GM18870 (cell line): ENCODE data around the gene MERTK.
"Not testable (repeated sequence)": the region's sequence is repeated elsewhere in the genome, so short reads cannot be mapped to it uniquely, and the experiment has no call there.

Source experiments
- ATAC-seq: cut with Tn5 transposase; IDR thresholded peaks from one replicate; pipeline ENCODE4 v1.9.1; 2021; ENCODE audit warnings: moderate library complexity; ENCODE audit not compliant: unreplicated experiment

MERTK gene

DNA sequence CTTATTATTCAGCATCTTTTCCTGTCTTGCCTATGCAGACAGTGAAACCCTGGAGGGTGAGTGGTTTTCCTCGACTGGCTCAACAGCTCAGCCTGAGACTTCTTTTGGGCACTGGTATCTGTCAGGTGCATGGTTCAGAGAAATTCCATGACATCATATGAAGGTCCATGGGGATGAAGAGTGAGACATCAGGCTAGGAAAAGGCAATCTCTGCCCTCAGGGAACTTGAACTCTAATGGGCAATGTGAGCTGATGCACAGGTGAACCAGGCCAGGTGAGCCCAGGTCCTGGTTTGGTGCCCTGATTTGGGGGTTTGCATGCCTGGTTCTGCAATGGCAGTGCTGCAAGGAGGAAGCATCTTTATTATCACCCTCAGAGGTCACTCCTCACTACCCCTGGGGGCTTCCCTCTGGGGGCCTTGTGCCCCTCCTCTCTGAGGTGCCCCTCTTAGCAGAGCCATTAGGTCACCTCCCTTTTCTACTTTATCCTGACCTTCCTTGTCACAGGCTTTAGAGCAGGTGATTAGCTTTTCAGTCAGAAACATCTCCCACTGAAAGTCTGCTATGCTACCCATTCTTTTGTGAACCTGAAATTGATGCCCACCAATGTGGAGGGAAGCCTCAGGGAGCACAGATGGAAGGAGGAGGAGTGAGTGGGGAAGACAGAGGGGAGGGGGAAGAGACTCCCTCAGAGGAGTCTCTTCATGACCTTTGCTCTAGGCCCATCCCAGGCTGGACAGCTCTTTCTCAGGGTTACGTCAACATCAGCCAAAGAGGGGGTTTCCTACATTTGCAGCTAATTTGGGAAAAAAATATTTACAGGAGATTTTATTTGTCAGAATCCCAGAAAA is 47.3 kb downstream of the MERTK start:
- no peak for ATAC-seq

GRCh38 chr2:111946294-111947114 is 48.1 kb downstream of the MERTK start:
- no peak for ATAC-seq

DNA sequence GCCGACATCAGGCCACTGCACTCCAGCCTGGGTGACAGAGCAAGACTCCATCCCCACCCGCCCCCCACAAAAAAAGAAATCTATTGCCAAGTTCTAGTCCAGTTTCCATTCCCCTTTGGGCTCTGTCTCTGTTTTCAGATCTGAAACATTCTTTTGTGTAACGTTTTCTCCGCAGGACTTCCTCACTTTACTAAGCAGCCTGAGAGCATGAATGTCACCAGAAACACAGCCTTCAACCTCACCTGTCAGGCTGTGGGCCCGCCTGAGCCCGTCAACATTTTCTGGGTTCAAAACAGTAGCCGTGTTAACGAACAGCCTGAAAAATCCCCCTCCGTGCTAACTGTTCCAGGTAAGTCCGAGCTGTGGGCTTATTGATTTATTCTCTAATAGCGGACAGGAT is 48.8 kb downstream of the MERTK start:
- ATAC-seq = no peak

DNA sequence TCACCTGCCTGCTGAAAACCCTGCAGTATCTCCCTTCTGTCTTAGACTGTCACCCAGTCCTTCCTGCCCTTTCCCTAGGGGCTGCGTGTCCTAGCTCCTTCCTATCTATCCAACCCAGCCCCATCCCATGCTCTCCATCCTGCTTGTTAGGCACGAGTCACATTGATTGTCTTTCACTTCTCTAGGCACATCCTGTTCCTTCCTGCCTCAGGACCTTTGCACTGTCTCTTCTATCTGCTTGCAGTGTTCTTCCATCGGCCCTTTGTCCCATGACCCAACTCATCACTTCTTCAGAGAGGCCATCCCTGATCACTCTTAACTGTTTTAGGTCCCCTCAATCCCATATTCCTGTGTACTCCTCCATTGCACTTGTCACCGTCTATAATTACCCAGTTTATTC is 50.4 kb downstream of the MERTK start:
- ATAC-seq = no peak

DNA sequence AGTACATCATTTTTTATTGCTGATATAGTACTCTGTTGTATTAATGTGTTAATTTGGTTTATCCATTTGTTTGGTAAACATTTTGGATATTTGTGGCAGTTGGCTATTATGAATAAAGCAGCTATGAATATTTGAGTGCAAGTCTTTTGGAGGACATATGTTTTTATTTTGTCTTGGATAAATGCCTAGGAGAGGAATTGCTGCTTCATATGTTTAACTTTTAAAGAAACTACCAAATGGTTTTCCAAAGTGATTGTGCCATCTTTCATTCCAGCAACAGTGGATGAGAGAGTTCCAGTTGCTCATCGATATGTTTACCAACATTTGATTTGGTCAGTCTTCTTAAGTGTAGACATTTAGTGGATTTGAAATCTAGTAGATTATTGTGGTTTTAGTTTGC is 51.8 kb downstream of the MERTK start:
- no peak for ATAC-seq

GRCh38 chr2:111951486-111951885 is 53.1 kb downstream of the MERTK start:
- no peak for ATAC-seq

DNA sequence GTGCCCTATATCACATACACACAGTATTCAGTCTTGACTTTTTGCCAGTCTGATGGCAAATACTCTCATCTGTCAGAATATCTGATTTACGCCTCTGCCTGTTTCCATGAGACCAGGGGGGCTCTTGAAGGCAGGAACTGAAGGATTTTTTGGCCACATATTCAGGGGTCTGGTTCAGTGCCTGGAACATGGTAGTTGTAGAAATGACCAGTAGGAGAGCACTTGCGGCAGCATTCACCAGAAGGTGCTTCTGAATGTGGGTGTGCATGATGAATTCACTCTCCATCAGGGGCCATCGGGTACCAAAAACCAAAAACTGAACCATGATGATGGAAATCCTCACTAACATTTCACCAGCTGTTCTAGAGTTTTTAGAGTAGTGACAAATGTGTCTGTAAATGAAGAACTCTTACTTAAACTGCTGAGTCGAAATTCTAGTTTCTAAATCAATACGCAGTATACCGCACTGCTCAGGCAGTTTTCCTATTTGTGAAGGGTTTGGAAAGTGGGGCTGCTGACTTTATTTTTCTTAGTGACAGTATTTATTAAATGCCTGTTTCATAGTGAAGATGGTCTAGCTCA is 54.6 kb downstream of the MERTK start:
- no peak for ATAC-seq

DNA sequence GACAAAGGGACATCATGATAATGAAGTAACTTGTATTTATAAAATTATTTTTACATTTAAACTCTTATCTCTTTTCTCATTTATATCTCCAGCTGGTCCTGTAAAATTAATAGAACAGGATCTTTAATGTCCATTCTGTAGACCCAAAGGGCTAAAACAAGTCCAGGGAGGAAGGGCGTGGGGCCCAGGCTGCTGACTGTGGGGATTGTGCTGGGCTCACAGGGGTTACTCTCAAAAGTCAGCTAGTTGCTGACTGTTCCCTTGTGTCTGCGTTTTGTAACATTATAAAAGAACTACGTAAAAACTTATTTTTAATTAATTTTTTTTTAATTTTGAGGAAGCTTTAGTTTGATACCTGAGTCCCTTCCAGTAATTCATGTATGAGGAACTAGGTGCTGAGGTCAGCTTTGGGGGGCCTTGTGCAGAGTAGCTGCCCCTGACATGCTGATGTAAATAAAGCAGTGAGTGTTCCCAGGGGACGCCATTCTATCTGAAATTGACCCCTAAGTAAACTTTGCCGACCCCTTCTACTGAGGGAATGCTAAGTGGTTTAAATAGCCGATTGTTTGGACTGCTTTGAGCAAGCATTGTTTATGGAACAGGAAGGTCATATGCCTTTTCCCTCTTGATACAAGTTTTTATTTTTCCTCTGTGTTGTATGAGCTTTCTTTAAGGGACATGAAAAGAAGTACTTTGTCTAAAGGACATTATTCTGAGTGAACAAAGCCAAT is 56.4 kb downstream of the MERTK start:
- ATAC-seq = no peak

DNA sequence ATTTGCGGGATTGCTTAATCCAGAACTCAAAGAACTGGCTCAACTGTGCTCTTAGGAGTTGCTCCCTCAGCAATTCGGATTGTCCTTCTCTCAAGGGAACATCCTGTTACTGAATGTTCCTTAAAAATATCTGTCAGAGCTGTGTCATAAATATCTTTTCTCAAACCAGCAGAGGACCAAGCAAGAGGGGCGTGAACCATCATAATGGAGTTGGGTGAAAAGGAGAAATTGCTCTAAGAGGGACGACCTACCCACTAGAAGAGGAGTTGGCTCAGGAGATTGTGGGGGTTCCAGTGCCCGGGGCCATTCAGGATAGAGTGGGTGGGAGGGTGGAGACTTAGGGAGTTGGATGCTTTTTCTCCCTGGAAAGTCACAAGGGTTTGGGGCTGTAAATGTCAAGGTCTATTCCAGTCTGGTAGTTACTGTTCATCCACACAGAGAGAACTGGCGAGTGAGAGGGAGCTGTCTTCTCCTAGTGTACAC is 59.5 kb downstream of the MERTK start:
- no peak for ATAC-seq

DNA sequence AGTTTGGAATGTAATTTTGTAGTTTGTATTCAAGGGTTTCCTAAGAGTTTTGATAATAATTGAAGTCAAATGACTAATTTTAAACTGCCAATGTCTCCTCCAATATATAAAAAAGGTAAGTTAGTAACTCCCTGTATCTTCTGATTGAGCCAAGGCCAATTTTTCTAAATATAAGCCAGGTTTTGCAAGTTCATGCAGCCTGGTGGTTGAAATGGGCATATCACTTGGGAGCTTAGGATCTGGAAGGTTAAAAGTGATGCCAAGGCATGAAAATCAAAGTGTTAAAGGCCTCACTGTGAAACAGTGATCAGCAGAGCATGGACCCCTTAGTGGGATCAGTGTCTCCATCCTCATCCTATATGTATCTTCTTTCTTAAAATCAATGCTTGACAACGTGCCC is 60.5 kb downstream of the MERTK start:
- no peak for ATAC-seq

GRCh38 chr2:111961663-111962062 is 63.3 kb downstream of the MERTK start:
- ATAC-seq = no peak

GRCh38 chr2:111963086-111963485 is 64.7 kb downstream of the MERTK start:
- not testable (repeated sequence) for ATAC-seq

- not testable (repeated sequence) for ATAC-seq
Measured at GRCh38 chr2:111963508-111963907, 65.1 kb downstream of the MERTK start.

DNA sequence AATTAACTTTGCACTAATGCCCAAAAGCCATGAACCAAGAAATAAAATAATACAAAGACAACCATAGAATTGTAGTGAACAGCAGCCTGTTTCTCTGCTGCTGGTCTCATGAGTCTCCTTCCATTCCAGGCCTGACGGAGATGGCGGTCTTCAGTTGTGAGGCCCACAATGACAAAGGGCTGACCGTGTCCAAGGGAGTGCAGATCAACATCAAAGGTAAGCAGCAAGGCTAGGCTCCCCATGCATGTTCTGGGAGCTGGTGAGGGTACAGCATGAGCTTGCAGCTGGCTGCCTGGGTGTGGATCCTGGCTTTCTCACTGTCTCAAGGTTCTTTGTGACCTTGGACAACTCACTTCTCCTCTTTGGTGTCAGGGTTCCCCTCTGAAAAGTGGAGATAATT is 66.7 kb downstream of the MERTK start:
- ATAC-seq = no peak

- ATAC-seq = no peak
Measured at GRCh38 chr2:111966241-111966640, 67.8 kb downstream of the MERTK start.

DNA sequence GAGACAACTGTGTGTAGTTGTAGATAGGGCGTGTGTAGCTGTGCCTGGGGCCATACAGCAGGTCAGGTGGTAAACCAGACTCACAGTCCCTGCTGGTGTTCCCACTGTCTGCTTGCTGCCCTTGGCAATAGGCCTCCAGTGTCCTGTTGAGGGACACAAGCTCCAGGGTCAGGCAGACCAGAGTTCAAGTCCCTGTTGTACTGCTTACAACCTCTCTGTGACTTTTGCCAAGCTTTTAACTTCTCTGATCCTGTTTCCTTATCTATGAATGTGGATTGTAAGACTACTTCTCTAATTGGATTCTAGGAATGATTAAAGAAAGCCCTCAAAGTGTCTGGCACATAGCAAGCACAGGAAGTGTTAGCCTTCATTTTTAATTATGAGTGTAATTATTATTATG is 68.6 kb downstream of the MERTK start:
- ATAC-seq = no peak

GRCh38 chr2:111970453-111970852 is 72.0 kb downstream of the MERTK start:
- ATAC-seq = no peak

GRCh38 chr2:111972955-111973565 is 74.7 kb downstream of the MERTK start:
- ATAC-seq = no peak

DNA sequence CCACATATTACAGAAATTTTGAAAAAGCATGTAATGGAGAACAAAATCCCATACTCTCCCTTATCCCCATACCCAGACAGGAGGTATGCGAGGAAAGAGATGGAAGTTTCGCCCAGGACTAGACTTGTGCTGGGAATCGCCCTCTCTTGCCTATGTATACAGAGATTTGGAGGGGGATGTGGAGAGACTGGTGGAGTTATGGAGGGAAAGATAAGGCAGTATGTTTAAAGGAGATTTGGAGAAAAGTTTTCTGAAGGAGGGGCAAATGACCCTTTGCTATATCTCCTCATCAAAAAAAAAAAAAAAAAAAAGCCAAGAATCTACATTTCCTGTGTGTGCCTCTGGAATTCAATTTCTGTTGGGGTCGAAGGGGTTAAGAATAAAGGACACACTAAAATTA is 75.3 kb downstream of the MERTK start:
- no peak for ATAC-seq

DNA sequence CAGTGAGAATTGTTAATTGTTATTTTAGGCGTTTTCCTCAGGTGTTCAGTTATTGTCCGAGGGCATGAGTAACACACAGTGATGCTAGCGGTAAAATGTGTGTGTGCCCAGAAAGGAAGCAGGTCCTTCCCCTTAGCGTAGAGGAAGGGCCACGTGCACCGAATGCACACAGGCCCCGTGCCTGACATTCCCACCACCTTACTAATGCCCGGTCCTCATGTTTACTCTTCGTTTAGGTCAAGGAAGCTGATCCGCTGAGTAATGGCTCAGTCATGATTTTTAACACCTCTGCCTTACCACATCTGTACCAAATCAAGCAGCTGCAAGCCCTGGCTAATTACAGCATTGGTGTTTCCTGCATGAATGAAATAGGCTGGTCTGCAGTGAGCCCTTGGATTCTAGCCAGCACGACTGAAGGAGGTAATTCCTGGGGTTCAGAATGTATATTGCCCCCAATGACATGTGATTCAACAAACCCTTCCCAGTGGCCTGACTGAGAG is 76.7 kb downstream of the MERTK start:
- ATAC-seq = no peak
